Metanephros (tissue), 1 donor: ENCODE measurements around the gene KASH5. TPM values are rescaled to one million over a fixed set of nuclear protein-coding genes. Genes with fewer than 3 reads are reported as not detected.

Experiments
- total RNA-seq: library from RNA; depleted of rRNA; stranded (reverse); fragments of >200 nt; gene quantifications from one replicate; pipeline ENCODE4 v1.2.3, GENCODE V29; 2014

The KASH5 gene, protein sequence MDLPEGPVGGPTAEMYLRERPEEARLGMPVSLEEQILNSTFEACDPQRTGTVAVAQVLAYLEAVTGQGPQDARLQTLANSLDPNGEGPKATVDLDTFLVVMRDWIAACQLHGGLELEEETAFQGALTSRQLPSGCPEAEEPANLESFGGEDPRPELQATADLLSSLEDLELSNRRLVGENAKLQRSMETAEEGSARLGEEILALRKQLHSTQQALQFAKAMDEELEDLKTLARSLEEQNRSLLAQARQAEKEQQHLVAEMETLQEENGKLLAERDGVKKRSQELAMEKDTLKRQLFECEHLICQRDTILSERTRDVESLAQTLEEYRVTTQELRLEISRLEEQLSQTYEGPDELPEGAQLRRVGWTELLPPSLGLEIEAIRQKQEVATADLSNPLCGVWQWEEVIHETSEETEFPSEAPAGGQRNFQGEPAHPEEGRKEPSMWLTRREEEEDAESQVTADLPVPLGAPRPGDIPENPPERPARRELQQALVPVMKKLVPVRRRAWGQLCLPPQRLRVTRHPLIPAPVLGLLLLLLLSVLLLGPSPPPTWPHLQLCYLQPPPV
- not detected for total RNA-seq

DNA sequence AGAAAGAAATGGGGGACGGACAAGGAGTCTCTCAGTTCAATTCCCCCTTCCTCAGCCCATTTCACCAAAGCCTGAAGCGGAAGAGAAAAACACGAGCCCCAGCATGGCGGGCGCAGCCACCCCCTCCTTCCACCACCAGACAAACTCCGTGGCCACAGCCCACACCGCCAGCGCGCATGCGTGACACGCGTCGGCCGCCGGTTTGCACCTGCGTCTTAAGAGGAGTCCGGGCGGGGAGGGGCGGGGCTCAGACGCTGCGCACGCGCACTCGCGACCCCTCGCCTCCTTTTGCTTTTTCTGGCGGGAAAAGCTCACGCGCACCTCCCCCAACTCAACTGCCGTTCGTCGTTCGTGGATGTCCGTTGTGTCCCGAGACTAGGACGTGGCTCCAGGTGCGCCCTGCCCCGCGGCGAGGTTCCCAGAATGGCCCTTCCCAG is at the start of gene KASH5:
Gene KASH5, plus strand, starts transcription at position 314 of the 437 bp plus-strand sequence. CDS start 2,635 bp downstream, outside the sequence.

DNA sequence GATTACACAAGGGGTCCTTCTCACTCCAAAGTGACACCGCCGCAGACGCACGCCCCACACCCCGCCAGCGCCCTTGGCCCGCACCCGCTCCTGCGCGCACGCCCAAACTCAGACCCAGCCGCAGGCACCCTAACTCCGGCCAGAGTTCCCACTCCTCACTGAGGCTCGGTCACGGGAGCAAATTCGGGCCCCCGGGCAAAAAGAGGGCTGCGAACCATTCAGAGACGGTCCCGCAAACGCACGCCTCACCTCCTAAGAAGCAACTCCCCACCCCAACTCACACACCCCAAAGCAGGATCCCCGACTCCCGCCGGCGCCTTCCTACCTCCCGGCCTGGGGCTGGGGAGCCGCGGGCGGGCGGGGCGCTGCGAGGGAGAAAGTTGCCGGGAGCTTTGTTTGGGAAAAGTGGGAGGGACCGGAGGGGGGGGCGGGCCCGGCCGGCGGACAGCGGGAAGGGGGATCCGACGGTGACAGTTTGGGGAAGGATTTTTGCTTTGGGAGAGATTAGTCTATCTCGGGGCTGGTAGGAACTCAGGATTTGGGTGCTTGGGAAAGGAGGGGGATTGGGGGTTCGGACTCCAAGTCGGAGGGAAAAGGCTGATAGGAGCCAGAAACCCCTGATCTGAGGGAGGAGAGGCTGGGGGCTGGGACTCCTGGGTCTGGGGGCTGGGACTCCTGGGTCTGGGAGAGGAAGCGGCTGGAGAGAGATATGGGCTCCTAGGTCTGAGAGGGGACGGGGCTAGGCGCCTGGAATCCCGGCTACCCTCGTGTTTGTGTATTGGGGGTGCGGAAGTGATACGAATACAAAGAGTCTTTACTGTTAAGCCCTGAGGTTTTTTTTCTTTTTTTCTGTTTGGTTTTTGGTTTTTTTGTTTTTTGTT is 25.8 kb upstream of the KASH5 start, which contains the start of gene TEAD2:
Gene TEAD2, minus strand, starts transcription at position 369 of the 881 bp plus-strand sequence. CDS start 2,341 bp downstream, outside the sequence.

DNA sequence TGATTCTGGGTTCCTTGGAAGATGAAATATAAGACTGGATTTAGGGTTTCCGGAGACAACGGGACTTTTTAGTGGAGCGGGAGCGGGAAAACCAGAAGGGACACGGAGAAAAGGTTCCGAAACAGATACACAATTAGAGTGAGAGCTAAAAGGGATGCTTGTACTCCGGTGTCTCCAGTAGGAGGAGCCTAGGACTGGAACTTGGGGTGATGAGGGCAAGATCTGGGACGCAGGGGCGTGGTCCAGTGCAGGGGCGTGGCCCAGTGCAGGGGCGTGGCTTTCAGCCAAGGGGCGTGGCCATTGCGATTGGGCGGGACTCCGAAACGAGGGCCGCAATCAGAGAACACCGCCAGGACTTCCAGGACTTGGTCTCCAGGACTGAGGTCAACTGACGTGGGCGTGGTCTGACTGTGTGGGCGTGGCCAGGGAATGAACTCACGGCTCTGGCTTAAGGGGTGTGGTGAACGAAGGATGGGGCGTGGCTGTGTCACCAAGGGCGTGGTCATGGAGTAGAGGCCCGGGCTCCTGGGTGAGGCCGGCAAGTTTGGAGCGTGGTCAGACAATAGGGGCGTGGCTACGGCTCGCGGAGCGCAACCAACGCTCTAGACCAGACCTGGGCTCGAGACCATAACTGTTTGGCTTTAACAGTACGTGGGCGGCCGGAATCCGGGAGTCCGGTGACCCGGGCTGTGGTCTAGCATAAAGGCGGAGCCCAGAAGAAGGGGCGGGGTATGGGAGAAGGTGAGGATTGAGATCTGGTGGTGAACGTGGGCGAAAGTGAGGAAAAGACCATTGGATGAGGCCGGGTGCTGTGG is 24.6 kb upstream of the KASH5 start, which contains the start of gene DKKL1:
Gene DKKL1, plus strand, starts transcription at position 610 of the 815 bp plus-strand sequence. Its CDS starts 122 bp downstream, at position 732.

DNA sequence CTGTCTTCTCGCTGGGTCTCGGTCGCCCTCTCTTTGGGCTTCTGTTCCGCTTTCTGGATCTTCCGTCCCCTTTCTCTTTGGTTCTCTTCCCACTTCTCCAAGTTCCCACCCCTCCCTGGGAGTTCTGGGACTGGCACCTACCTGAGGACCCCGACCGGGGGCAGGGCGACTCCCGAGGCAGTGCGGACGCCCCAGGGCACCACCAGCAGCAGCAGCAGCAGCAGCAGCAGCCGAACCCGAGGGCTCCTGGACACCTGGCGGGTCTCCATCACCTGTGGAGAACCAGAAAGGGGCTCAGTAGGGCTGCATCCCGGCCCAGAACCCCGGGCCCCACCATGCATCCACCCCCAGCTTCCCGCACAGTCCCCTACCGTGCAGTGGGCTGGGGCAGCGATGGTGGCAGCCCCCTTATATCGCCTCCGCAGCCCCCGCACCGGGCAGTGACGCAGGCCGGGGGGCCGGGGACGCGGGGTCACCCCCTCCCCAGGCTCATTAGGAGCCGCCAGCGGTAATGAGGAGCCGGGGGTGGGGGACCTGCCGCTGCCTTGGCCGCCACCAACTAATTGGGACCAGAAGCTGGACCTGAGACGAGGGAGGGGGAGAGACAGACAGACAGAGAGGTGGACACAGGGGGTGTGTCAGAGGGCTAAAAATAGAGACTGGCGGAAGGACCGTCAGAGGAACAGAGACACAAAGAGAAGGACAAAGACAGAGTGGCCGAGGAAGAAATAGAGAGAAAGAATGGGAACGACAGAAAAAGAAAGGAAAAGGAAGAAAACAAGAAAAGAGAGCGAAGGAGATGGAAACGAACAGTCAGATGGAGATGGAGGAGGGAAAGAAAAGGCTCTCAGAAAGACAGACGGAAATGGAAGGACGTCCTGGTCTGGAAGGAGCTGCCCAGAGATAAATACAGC is 35.3 kb downstream of the KASH5 start, which contains the start of gene PTH2:
Gene PTH2, minus strand, starts transcription at position 371 of the 914 bp plus-strand sequence. Its CDS starts 102 bp downstream, at position 269.

DNA sequence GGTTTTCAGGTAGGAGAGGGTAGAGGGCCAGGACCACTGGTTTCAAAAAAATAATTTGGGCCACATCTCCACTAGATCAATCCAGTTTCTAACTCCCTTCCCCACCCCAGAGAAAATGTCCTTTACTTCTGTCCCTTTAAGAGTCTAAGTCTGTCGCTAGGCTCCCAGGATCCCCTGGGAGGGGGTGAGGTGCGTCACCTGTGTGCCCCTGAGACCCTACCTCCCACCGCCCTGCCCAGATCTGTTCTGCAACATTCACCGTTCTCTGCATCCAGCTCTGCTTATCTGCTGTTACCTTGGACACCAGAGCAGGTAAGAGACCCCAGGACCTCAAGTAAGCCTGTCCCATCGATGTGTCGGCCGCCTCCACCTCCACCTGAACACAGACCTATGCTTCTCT is 37.1 kb downstream of the KASH5 start, which contains the start of gene GFY:
Gene GFY, plus strand, starts transcription at position 211 of the 400 bp plus-strand sequence. CDS start 1,043 bp downstream, outside the sequence.

DNA sequence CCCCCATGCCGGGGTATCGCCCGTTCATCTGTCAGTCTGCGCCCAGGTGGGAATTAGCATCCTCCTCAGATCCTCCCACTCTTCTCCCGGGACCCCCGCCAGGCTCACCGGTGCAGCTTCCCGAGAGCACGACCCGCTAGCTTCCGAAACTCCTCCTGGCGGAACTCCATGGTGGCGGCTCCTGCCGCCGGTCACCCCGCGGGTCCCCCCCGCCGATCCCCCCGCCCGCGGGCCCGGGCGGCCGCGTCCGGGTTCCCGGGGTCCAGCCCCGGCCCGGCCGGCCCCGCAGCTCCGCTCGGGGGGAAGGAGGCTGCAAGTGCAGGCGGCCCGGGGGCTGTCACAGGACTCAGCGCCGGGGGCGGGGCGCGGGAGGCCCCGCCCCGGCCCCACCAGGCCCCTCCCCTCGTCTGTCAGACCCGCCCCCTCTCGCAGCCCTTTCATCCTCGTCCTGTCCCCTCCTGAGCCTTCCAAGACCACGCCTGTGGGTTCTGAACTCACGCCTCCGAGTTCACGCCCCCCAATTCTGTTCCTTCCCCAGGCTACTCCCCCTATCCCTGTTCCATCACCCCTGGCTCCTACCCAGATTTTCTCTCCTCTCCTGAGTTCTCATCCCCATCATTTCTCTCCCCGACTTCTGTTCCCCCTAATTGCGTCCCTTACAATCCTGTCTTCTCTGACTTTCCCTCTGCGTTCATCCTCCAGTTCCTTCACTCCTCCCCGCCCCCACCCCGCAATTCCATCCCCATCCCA is 53.3 kb downstream of the KASH5 start, which contains the start of gene SLC17A7:
Gene SLC17A7, minus strand, starts transcription at position 318 of the 750 bp plus-strand sequence. Its CDS starts 148 bp downstream, at position 170.

DNA sequence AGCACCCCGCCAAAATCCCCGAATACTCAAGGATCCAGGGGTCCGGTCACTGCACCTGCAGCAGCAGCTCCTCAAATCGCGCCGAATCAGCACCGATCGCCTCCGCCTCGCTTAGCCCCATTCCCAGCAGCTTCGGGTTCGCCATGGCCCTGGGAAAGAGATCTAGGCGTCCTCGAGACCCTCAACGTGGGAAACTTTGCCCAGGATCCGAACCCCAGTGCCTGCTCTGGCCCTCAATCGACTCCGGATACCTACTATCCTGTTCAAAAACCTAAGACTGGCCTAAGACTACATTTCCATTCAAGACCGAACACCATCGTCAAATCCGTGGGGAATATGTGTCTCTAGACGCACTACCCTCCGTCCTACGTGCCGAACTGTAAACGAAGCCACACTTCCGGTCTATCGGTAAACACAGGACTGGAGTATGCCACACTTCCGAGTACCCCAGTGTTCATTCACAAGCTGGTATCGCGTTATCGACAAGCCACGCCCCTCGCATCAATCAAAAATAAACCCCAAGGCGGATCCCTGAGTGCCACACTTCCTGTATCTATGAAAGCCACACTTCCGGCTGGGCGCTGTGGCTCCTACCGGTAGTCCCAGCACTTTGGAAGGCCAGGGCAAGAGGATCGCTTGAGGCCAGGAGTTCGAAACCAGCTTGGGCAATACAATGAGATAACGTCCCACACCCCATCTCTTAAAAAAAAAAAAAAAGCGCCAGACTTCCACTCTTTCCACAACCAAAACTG is 63.6 kb downstream of the KASH5 start, which contains the start of gene PIH1D1:
Gene PIH1D1, minus strand, starts transcription at position 385 of the 752 bp plus-strand sequence. Its CDS starts 240 bp downstream, at position 145.

DNA sequence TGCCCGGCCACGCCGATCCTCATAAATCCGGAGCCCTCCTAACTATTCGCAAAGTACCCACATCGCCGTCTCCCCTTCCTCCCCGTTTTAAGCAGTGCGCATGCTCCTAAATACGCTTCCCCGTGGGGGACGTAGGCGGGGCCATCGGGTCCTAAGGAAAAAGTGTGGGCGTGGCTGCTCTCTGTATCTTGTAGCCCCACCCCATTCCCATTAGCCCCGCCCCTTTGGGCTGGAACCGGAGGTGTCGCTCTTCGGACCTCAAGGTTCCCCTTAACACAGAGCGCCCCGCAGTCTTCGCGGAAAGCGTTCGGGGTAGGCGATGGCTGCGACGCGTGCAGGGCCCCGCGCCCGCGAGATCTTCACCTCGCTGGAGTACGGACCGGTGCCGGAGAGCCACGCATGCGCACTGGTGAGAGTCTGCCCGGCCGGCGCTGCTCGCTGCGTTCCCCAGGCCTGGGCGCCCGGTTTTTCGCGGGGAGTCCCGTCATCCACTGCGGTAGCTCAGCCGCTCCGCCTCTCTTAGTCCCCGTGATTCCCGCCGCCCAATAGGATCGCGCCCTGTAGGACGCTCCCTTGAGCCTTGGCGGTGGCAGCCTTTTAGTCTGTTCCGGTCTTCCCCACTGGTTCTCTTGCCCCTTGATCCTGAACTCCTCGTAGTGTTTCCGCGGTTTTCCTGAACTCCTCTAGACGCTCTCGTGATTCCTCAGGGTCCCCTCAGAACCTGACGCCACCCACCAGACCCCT is 65.1 kb downstream of the KASH5 start, which contains the start of gene ALDH16A1:
Gene ALDH16A1, plus strand, starts transcription at position 213 of the 744 bp plus-strand sequence. Its CDS starts 107 bp downstream, at position 320.

Other genes starting within 250 kb of the KASH5 start
- 28.8 TPM for gene HRC, start 232.9 kb upstream of the KASH5 start, total RNA-seq
- gene TRPM4, start 230.5 kb upstream of the KASH5 start, total RNA-seq, result 39.2 TPM
- gene SLC6A16, start 63.1 kb upstream of the KASH5 start, total RNA-seq, result 3.2 TPM
- gene CD37, start 52.8 kb upstream of the KASH5 start, total RNA-seq, result 16.5 TPM
- gene TEAD2, start 25.8 kb upstream of the KASH5 start, total RNA-seq, result 49.9 TPM
- gene DKKL1, start 24.4 kb upstream of the KASH5 start, total RNA-seq, result 1.5 TPM
- not detected for gene PTH2, start 35.2 kb downstream of the KASH5 start, total RNA-seq
- not detected for gene GFY, start 37.1 kb downstream of the KASH5 start, total RNA-seq
- 2.8 TPM for gene SLC17A7, start 53.3 kb downstream of the KASH5 start, total RNA-seq
- 76.4 TPM for gene PIH1D1, start 63.6 kb downstream of the KASH5 start, total RNA-seq
- 43.6 TPM for gene ALDH16A1, start 65.0 kb downstream of the KASH5 start, total RNA-seq
- 3.1 TPM for gene FLT3LG, start 86.0 kb downstream of the KASH5 start, total RNA-seq
- gene RPL13A, start 99.4 kb downstream of the KASH5 start, total RNA-seq, result 2,667 TPM
- 2,754 TPM for gene RPS11, start 108.2 kb downstream of the KASH5 start, total RNA-seq
- gene FCGRT, start 124.4 kb downstream of the KASH5 start, total RNA-seq, result 205 TPM
- gene RCN3, start 139.8 kb downstream of the KASH5 start, total RNA-seq, result 33.7 TPM
- 81.5 TPM for gene NOSIP, start 192.3 kb downstream of the KASH5 start, total RNA-seq
- gene PRRG2, start 193.1 kb downstream of the KASH5 start, total RNA-seq, result 5.0 TPM
- gene PRR12, start 202.9 kb downstream of the KASH5 start, total RNA-seq, result 17.0 TPM